Activated naive CD8-positive, alpha-beta T cell treated with anti-CD3 and anti-CD28 coated beads for 36 hours (primary cell): ENCODE measurements around the gene MICAL2. TPM values are rescaled to one million over a fixed set of nuclear protein-coding genes. Genes with fewer than 3 reads are reported as not detected.
A peak's percentile ranks its signal among the peaks of the same experiment; 100 is the strongest.

ENCODE experiments used
- DNase-seq: peaks from one replicate; pipeline ENCODE4 v3.0.0; 2021
- H3K27ac Mint-ChIP-seq: one replicate; pipeline ENCODE4 v1.8.0; 2022; ENCODE audit warnings: mild to moderate bottlenecking, moderate library complexity, mixed read lengths
- H3K27me3 Mint-ChIP-seq: one replicate; pipeline ENCODE4 v1.8.0; 2022; ENCODE audit warnings: mild to moderate bottlenecking, mixed read lengths
- H3K36me3 Mint-ChIP-seq: one replicate; pipeline ENCODE4 v1.8.0; 2021; ENCODE audit warnings: mild to moderate bottlenecking, mixed read lengths
- H3K4me1 Mint-ChIP-seq: one replicate; pipeline ENCODE4 v1.8.0; 2021; ENCODE audit warnings: mixed read lengths
- H3K4me3 Mint-ChIP-seq: one replicate; pipeline ENCODE4 v1.8.0; 2022; ENCODE audit warnings: mild to moderate bottlenecking, moderate library complexity, mixed read lengths
- H3K9me3 Mint-ChIP-seq: one replicate; pipeline ENCODE4 v1.8.0; 2022; ENCODE audit warnings: mixed read lengths
- total RNA-seq, 2 experiments: library from RNA; stranded (reverse); gene quantifications; one replicate each; pipeline ENCODE4 v1.2.3, GENCODE V29; 2021

The MICAL2 gene
- total RNA-seq, 2 experiments from 2014 or later: 54.4 to 59.7 TPM

DNA sequence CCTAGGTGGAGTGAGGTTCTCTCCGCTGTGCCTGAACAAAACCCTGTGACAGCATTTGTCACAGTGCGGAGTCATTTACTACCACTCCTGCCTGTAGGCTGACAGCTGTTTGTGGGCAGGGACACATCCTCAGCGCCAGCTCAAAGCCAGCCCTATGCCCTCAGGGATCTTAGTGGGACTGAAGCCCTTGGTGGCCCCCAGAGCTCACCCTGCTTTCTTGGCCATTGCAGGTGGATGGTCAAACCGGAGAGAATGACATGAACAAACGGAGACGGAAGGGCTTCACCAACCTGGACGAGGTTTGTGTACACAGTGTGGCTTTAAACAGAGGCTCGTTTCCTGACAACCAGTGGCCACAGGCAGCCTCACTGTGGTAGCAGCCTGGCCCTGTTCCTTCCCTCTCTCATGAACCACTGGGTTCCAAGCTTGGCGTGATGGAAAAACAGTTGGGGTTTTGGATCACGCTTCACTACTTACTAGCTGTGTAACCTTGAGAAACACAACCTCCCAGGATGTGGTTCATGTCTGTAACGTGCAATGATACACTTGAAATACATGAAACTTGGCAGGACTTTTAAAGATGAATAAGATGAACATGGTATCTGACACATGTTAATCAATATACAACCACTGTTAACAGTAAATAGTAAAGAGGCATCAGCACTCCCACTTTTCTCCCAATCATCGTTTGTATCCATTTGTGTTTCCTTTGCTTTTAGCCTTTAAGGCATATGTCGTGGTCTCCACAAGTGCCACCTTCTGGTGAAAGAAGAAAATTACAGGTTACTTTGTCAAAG is 125.8 kb downstream of the MICAL2 start:
- peak; percentile 70 for DNase-seq
- H3K36me3 Mint-ChIP-seq: peaks cover 31% of the 10 kb centered on the region
- H3K4me3 Mint-ChIP-seq: peak overlapping the region; percentile 57
- H3K4me1 Mint-ChIP-seq: peaks cover 24% of the 10 kb centered on the region
- H3K9me3 Mint-ChIP-seq: no peaks in the 10 kb centered on the region
- peak overlapping the region; percentile 91 for H3K27ac Mint-ChIP-seq
- H3K27me3 Mint-ChIP-seq: no peaks in the 10 kb centered on the region

DNA sequence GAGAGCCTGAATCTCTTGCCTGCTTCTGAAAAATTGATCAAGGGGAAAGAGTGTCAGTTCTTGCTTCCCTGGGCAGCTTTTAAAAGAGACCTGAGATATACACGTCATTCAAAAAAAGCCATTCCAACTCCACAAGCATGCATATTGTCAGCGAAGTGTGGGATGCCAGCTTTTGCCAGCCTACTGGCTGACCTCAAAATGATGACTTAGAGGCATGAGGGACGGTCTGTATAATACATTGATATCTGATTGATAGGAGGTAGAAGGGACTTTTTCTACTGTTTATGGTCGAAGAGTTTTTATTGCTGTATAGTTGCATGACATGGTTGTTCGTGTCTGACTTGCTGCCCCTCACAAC is 126.3 kb downstream of the MICAL2 start:
- Mint-ChIP-seq H3K9me3 (no peaks in the 10 kb centered on the region), H3K27ac (peak overlapping the region; percentile 91), H3K27me3 (no peaks in the 10 kb centered on the region), H3K4me1 (peaks cover 28% of the 10 kb centered on the region), H3K4me3 (peak overlapping the region; percentile 33), H3K36me3 (peaks cover 28% of the 10 kb centered on the region)
- no peak for DNase-seq

DNA sequence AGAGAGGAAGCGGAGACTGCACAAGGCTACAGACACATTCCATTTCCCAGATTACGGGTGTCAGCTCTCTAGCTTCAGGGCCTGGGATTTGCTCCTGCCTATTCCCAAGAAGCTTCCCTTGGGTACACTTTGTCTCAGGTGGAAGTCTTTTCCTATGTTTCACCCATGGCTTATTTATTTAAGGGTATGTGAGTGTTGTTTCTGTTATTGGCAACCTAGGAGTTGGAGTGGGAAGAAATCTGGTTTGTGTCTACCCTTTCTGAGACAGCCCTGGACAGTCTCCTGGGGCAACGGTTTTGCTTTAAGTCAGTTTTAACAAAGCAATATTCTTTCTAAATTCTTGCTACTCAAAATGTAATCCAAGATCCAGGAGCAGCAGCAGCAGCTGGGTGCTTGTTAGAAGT is 127.0 kb downstream of the MICAL2 start:
- no peak for DNase-seq
- H3K9me3 Mint-ChIP-seq: no peaks in the 10 kb centered on the region
- H3K27me3 Mint-ChIP-seq: no peaks in the 10 kb centered on the region
- no peak overlapping the region for H3K27ac Mint-ChIP-seq
- H3K36me3 Mint-ChIP-seq: peaks cover 31% of the 10 kb centered on the region
- peaks cover 33% of the 10 kb centered on the region for H3K4me1 Mint-ChIP-seq
- H3K4me3 Mint-ChIP-seq: no peak overlapping the region

DNA sequence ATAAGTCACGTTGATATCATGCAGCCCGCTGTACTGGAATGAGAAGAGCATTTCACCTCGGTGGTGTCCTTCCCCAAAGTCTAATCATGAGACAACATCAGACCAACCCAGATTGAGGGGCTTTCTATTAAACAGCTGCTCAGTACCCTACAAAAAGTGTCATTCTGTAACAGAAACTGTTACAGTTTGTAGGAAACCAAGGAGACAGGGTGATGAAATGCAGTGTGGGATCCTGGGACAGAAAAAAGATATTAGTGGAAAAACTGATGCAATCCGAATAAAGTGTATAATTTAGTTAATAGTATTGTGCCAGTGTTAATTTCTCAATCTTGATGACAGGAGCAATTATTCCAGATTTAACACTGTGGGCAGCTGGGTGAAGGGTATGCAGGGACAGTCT is 128.0 kb downstream of the MICAL2 start:
- Mint-ChIP-seq H3K4me1 (peaks cover 43% of the 10 kb centered on the region), H3K36me3 (peaks cover 29% of the 10 kb centered on the region), H3K27ac (no peak overlapping the region), H3K27me3 (no peaks in the 10 kb centered on the region), H3K9me3 (no peaks in the 10 kb centered on the region), H3K4me3 (no peak overlapping the region)
- DNase-seq: no peak

DNA sequence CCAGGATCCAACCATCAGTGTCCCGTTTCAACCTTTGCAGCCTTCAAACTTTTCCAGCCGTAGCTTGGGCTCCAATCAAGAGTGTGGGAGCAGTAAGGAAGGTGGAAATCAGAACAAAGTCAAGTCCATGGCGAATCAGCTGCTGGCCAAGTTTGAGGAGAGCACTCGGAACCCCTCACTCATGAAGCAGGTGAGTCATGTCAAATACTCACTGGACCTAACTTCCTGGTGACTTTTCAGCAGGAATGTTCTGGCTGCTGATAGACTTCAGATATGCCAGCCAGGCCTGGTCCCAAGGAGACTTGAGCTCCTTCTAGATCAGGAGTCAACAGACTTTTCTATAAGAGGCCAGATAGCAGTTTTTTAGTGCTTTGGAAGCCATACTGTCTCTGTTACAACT is 129.0 kb downstream of the MICAL2 start:
- Mint-ChIP-seq H3K4me3 (no peak overlapping the region), H3K4me1 (peaks cover 43% of the 10 kb centered on the region), H3K27me3 (no peaks in the 10 kb centered on the region), H3K9me3 (no peaks in the 10 kb centered on the region), H3K36me3 (peaks cover 24% of the 10 kb centered on the region), H3K27ac (no peak overlapping the region)
- DNase-seq: no peak

DNA sequence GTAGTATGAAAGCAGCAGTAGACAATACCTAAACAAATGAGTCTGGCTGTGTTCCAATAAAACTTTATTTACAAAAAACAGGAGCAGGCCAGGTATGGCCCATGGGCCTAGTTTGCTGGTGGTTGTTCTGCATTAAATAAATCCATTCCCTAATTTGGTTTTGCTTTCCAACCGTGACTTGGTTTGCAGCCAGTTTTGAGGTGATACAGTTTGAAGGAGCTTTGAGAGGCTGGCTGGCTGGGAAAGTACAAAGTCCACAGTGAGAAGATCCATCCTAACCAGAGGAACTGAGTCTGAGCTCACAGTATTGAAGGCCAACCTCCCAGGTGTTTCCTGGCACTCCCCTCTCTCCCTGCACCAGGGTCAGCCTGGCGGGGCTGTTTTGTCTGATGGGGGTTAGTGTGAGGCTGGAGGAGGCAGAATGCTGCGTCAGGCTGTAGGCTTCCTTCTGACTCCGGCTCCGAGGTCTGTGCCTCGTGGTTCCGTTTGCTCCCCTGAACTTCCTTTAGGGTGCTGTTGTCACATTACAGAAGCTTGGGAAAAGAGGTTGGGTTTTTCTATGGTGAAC is 129.5 kb downstream of the MICAL2 start:
- H3K27me3 Mint-ChIP-seq: no peaks in the 10 kb centered on the region

DNA sequence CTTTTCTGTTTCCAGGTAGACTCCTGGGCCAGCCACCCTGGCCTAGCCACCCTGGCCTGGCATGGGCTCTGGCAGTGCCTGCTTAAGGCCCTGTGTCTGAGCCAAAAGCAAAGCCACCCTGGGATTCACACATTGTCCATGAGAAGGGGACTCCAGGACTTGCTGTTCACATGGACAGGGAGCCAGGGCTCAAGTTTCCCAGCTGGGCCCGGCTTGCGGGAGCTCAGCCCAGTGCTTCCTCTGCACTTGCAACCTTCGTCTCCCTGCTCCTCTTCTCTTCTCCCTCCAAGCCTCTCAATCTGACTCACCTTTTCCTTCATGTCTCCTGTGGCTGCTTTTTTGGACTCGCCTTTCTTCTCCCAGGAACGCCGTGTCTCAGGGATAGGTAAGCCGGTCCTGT is 130.3 kb downstream of the MICAL2 start:
- Mint-ChIP-seq H3K9me3 (no peaks in the 10 kb centered on the region), H3K27me3 (no peaks in the 10 kb centered on the region), H3K36me3 (peaks cover 19% of the 10 kb centered on the region), H3K27ac (no peak overlapping the region), H3K4me1 (peaks cover 38% of the 10 kb centered on the region), H3K4me3 (no peak overlapping the region)
- no peak for DNase-seq

More for the DNA sequence above, 129.5 kb downstream of the MICAL2 start:
- H3K4me1 Mint-ChIP-seq: peaks cover 43% of the 10 kb centered on the region
- peaks cover 19% of the 10 kb centered on the region for H3K36me3 Mint-ChIP-seq
- DNase-seq: no peak
- no peak overlapping the region for H3K4me3 Mint-ChIP-seq
- no peaks in the 10 kb centered on the region for H3K9me3 Mint-ChIP-seq
- H3K27ac Mint-ChIP-seq: no peak overlapping the region

DNA sequence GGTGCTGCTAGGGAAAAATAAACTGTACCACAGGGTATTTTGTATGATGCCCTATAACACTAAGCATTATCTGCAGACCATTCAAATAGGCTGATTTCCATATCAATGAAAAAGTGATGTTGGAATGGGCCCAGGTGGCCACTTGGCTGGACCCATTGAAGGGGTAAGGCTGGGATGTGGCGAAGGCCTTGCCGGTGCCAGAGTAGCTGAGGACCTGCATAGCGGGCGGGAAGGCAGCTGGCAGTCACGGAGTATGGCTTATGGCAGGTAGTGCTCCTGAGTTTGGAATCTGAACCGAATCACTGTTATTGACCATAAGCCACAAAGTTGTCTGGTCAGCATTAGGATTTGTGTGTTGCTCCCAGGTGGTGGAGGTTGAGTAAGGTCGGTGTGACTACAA is 131.0 kb downstream of the MICAL2 start:
- Mint-ChIP-seq H3K36me3 (peaks cover 19% of the 10 kb centered on the region), H3K4me1 (peaks cover 30% of the 10 kb centered on the region), H3K4me3 (no peak overlapping the region), H3K27ac (no peak overlapping the region), H3K27me3 (no peaks in the 10 kb centered on the region), H3K9me3 (no peaks in the 10 kb centered on the region)
- DNase-seq: no peak

DNA sequence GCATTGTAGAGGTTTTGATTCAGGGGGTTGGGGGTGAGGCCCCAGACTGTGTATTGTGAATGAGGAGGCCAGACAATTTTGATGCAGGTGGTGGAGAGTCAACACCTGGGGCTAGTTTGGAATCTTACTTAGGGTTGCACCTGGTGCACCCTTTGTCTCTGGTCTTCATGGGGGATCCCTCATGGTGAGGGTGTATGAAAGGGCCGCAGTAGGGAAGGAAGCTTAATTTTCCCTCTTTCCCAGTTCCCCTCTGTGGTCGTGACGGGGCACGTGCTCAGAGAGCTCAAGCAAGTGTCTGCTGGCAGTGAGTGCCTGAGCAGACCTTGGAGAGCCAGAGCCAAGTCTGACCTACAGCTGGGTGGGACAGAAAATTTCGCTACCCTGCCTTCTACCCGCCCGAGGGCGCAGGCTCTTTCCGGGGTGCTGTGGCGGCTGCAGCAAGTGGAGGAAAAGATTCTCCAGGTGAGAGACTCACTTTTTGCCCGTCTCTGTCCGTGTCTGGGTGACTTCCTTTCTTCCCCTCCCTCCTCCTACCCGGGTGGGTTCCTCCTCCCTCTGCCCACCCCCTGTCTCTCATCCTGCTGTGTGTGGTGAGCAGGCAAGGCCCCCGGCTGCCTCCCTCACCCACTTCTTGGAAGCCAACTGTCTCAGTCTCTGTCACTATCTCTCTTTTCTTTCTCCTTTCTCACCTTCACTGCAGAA is 131.7 kb downstream of the MICAL2 start:
- Mint-ChIP-seq H3K27ac (peak overlapping the region; percentile 79), H3K36me3 (peaks cover 16% of the 10 kb centered on the region), H3K4me1 (peaks cover 23% of the 10 kb centered on the region), H3K9me3 (no peaks in the 10 kb centered on the region), H3K4me3 (peak overlapping the region; percentile 49), H3K27me3 (no peaks in the 10 kb centered on the region)
- DNase-seq: peak; percentile 38

DNA sequence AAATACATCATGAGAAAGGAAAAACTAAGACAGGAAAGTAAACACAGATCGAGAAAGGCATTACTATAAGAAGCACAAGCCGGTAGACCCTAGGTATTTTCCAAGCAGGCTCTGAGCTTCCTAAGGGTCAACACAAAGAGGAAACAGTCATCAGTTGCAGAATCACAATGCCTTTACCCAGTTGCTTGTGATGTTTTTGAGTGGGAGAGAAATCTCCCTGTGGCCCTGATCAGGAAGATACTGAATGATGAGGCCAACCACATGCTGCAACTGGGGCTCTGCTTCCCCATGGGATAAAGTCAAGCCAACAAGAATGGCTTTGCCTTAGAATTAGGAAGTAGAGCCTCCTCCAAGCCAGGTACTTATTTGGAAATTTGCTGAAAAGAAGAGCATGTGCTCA is 132.6 kb downstream of the MICAL2 start:
- H3K4me3 Mint-ChIP-seq: peak overlapping the region; percentile 49
- peaks cover 23% of the 10 kb centered on the region for H3K4me1 Mint-ChIP-seq
- peaks cover 16% of the 10 kb centered on the region for H3K36me3 Mint-ChIP-seq
- no peaks in the 10 kb centered on the region for H3K9me3 Mint-ChIP-seq
- DNase-seq: no peak
- peak overlapping the region; percentile 79 for H3K27ac Mint-ChIP-seq
- H3K27me3 Mint-ChIP-seq: no peaks in the 10 kb centered on the region

DNA sequence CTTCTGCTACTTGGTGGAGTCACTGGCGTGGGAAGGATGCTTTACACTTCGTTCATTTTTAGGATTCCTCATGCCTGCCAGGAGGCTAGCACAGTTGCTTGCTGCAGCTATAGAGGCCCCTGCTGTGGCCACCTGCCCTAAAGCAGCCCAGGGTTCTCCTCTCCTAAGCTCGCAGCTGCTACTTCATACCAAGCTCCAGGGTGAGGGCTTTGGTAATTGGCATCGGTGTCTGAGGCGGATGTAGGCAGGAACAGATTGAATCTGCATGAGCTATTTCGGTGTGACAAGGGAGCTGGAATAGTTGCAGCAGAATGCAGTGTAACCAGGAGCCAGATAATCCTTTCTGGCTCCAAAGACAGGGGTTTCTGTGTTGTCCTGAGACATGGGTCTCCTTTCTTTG is 133.1 kb downstream of the MICAL2 start:
- no peak for DNase-seq
- no peaks in the 10 kb centered on the region for H3K9me3 Mint-ChIP-seq
- no peak overlapping the region for H3K4me3 Mint-ChIP-seq
- no peaks in the 10 kb centered on the region for H3K27me3 Mint-ChIP-seq
- H3K27ac Mint-ChIP-seq: peak overlapping the region; percentile 14
- H3K36me3 Mint-ChIP-seq: peaks cover 13% of the 10 kb centered on the region
- peaks cover 23% of the 10 kb centered on the region for H3K4me1 Mint-ChIP-seq

DNA sequence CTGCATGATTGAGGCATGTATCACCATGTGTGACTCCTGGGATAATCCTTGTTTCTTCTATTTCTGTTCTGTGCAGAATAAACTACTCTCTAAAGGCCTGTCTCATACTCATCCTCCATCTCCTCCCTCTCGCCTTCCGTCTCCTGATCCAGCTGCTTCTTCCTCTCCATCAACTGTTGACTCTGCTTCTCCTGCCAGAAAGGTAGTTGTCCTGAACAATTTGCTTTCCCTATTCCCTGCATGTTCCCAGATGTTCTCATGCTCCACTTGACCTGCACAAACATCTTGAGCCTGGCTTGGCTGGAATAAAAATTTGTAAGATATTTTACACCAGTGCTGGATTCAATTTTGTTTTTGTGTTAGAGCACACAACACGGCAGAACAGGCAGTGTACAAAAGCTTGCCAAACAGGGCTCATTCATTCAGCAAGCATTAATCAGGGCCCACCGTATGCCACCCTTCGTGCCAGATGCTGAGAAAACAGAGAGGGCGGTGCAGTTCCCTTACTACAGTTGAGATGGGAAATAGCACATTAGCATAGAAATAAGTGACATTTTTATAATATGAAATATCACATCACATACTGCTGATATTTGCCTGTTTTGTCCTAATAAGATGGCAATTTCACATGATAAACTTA is 133.6 kb downstream of the MICAL2 start:
- peaks cover 23% of the 10 kb centered on the region for H3K4me1 Mint-ChIP-seq
- no peak overlapping the region for H3K4me3 Mint-ChIP-seq
- H3K27me3 Mint-ChIP-seq: no peaks in the 10 kb centered on the region
- no peak overlapping the region for H3K27ac Mint-ChIP-seq
- peaks cover 14% of the 10 kb centered on the region for H3K36me3 Mint-ChIP-seq
- DNase-seq: no peak
- no peaks in the 10 kb centered on the region for H3K9me3 Mint-ChIP-seq

DNA sequence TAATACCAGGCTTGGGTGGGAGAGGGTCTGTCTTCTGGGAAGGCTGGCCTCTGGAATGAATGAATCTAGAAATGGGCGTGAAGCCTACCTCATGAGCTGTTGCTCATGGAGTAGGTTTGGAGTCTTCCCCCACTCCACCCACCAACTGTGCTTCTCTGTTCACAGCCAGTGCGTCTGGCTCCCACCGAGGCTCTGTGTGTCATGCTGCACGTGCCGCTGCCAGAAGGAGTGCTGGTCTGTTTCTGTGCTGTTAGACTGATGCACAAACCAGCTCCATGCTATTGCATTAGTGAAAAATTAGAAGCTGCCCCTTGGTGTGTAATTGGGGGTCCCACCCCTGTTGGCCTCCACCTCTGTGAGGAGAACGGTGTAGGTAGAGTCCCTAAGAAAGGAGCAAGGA is 134.7 kb downstream of the MICAL2 start:
- Mint-ChIP-seq H3K27ac (no peak overlapping the region), H3K4me3 (no peak overlapping the region), H3K36me3 (peaks cover 18% of the 10 kb centered on the region), H3K9me3 (no peaks in the 10 kb centered on the region), H3K4me1 (peaks cover 23% of the 10 kb centered on the region), H3K27me3 (no peaks in the 10 kb centered on the region)
- no peak for DNase-seq

DNA sequence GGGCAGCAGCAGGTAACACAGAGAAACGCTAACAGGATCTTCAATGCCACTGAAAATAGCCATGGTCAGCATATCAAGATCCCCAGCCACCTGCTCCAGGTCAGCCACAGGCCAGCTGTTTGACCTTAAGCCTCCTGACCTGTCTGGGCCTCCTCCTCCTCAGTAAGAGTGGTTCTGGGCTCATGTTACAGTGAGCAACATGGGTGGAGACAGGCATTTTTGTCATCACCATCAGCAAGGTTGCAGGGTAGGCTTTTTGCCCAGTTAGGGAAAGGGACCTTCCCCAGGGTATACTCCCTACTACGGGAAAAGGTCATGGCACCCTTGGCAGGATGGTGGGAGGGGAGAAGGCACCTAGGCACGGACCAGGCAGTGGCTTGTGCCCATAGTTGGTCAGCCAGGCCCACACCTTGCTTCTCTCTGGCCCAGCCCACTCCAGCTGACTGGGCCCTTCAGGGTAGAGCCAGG is 135.2 kb downstream of the MICAL2 start:
- H3K27ac Mint-ChIP-seq: no peak overlapping the region
- no peak for DNase-seq
- peaks cover 23% of the 10 kb centered on the region for H3K4me1 Mint-ChIP-seq
- H3K27me3 Mint-ChIP-seq: no peaks in the 10 kb centered on the region
- no peaks in the 10 kb centered on the region for H3K9me3 Mint-ChIP-seq
- peaks cover 18% of the 10 kb centered on the region for H3K36me3 Mint-ChIP-seq
- no peak overlapping the region for H3K4me3 Mint-ChIP-seq

DNA sequence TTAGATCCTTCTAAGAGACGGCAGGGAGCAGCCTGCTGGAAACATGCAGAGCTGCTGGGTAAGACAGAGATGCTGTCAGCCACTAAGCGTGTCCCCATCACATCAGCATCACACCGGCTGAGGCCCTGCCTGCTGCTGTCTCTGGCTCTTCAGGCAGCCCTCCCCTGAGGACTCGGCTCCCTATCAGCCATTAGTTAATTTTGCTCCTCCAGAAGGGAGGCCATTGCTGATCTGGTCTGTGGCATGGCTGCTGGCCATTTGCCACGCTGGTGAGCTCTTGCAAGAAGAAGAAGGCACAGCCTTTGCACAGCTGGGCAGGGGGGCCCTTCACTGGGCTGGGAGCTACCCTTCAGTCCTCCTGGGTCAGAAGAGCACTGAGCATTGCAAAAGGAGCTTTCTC is 135.8 kb downstream of the MICAL2 start:
- peaks cover 14% of the 10 kb centered on the region for H3K36me3 Mint-ChIP-seq

More for the DNA sequence above, 135.8 kb downstream of the MICAL2 start:
- H3K27me3 Mint-ChIP-seq: no peaks in the 10 kb centered on the region
- no peak for DNase-seq
- no peaks in the 10 kb centered on the region for H3K9me3 Mint-ChIP-seq
- H3K4me3 Mint-ChIP-seq: no peak overlapping the region
- peaks cover 21% of the 10 kb centered on the region for H3K4me1 Mint-ChIP-seq
- no peak overlapping the region for H3K27ac Mint-ChIP-seq
